Sigmoid colon (tissue), 4 donors: ENCODE results near the gene CD101.

Source experiments
- EP300 ChIP-seq, 4 donors: sonication (generic); formaldehyde crosslinking; IDR thresholded peaks; one replicate each; pipeline ENCODE4 v1.6.1; 2017; ENCODE audit warnings: antibody characterized with exemption in 4 of 4
- POLR2A ChIP-seq, 2 donors: fragments of 450-650 bp; IDR thresholded peaks; one replicate each; pipeline ENCODE4 v1.6.1; 2016; ENCODE audit warnings: antibody characterized with exemption in 2 of 2, mild to moderate bottlenecking in 2 of 2, moderate library complexity in 2 of 2
- POLR2AphosphoS5 ChIP-seq, 4 donors: sonication (generic); formaldehyde crosslinking; IDR thresholded peaks; one replicate each; pipeline ENCODE4 v1.6.1; 2017; ENCODE audit warnings: antibody characterized with exemption in 4 of 4
- TF ChIP-seq, protein P1 (sequence below), 4 experiments: fragments of 450-650 bp in 3 of 4; fragments of 200-600 bp in 1 of 4; IDR thresholded peaks; one replicate each; pipeline ENCODE4 v1.5.1; 2016 to 2019; ENCODE audit warnings: antibody characterized with exemption in 4 of 4, mild to moderate bottlenecking in 3 of 4, moderate library complexity in 2 of 4

- TF ChIP-seq, protein P1, sequence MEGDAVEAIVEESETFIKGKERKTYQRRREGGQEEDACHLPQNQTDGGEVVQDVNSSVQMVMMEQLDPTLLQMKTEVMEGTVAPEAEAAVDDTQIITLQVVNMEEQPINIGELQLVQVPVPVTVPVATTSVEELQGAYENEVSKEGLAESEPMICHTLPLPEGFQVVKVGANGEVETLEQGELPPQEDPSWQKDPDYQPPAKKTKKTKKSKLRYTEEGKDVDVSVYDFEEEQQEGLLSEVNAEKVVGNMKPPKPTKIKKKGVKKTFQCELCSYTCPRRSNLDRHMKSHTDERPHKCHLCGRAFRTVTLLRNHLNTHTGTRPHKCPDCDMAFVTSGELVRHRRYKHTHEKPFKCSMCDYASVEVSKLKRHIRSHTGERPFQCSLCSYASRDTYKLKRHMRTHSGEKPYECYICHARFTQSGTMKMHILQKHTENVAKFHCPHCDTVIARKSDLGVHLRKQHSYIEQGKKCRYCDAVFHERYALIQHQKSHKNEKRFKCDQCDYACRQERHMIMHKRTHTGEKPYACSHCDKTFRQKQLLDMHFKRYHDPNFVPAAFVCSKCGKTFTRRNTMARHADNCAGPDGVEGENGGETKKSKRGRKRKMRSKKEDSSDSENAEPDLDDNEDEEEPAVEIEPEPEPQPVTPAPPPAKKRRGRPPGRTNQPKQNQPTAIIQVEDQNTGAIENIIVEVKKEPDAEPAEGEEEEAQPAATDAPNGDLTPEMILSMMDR (IDR thresholded peaks at IDR 0.05): no peak
- no peak for TF ChIP-seq POLR2A (IDR thresholded peaks at IDR 0.05)
- TF ChIP-seq POLR2AphosphoS5 (IDR thresholded peaks at IDR 0.05): peak; percentile 77 to 99 (median 93)
- TF ChIP-seq EP300 (IDR thresholded peaks at IDR 0.05): peak; percentile 76 to 98 (median 84)
These were observed 17.0 kb upstream of the CD101 start for GRCh38 chr1:116984406-116985160.
